ENCODE results near the gene OR1F1. TPM values are rescaled to one million over a fixed set of nuclear protein-coding genes. Genes with fewer than 3 reads are reported as not detected.

The OR1F1 gene
- total RNA-seq, 1 donor from 2014 or later, result not detected

- intact Hi-C loops (cut with micrococcal nuclease), result no loop called here
These were observed 16.0 kb upstream of the OR1F1 start for GRCh38 chr16:3171855-3172593.

GRCh38 chr16:3173892-3174617, 13.9 kb upstream of the OR1F1 start:
- intact Hi-C loops (cut with micrococcal nuclease), result no loop called here

GRCh38 chr16:3174618-3175148, 13.3 kb upstream of the OR1F1 start:
- intact Hi-C loops (cut with micrococcal nuclease), result no loop called here

GRCh38 chr16:3175157-3176093, 12.6 kb upstream of the OR1F1 start:
- intact Hi-C loops (cut with micrococcal nuclease), result no loop called here

- intact Hi-C loops (cut with micrococcal nuclease), result loop anchor here (10.0 kb wide), 1 partner anchor 105 kb away; the partner anchor contains the start of gene ZNF263
These were observed 8.4 kb upstream of the OR1F1 start for GRCh38 chr16:3179651-3180050.

- intact Hi-C loops (cut with micrococcal nuclease), result loop anchor here (10.0 kb wide), 1 partner anchor 104 kb away; the partner anchor contains the start of gene ZNF263
These were observed 7.5 kb upstream of the OR1F1 start for GRCh38 chr16:3180445-3180878.

GRCh38 chr16:3182293-3182607, 5.8 kb upstream of the OR1F1 start:
- intact Hi-C loops (cut with micrococcal nuclease), result loop anchor here (10.0 kb wide), 1 partner anchor 103 kb away; the partner anchor contains the start of gene ZNF263

GRCh38 chr16:3182608-3183444, 5.2 kb upstream of the OR1F1 start:
- intact Hi-C loops (cut with micrococcal nuclease), result loop anchor here (10.0 kb wide), 1 partner anchor 102 kb away; the partner anchor contains the start of gene ZNF263

GRCh38 chr16:3183445-3184139, 4.4 kb upstream of the OR1F1 start:
- intact Hi-C loops (cut with micrococcal nuclease), result loop anchor here (10.0 kb wide), 1 partner anchor 101 kb away; the partner anchor contains the start of gene ZNF263

- intact Hi-C loops (cut with micrococcal nuclease), result loop anchor here (10.0 kb wide), 1 partner anchor 98 kb away; the partner anchor contains the start of gene ZNF263
These were observed 886 bp upstream of the OR1F1 start for GRCh38 chr16:3186946-3187690.

GRCh38 chr16:3188675-3188924, 596 bp downstream of the OR1F1 start:
- intact Hi-C loops (cut with micrococcal nuclease), result loop anchor here (2.0 to 10.0 kb wide), 2 partner anchors 32 to 96 kb away; partner anchors contain the start of gene ZNF263

- intact Hi-C loops (cut with micrococcal nuclease), result loop anchor here (2.0 to 10.0 kb wide), 2 partner anchors 32 to 96 kb away; partner anchors contain the start of gene ZNF263
These were observed 1.2 kb downstream of the OR1F1 start for GRCh38 chr16:3188925-3189825.

- intact Hi-C loops (cut with micrococcal nuclease), result loop anchor here (2.0 to 10.0 kb wide), 2 partner anchors 33 to 95 kb away; partner anchors contain the start of gene ZNF263
These were observed 1.9 kb downstream of the OR1F1 start for GRCh38 chr16:3189869-3190268.

- intact Hi-C loops (cut with micrococcal nuclease), result no loop called here
These were observed 2.9 kb downstream of the OR1F1 start for GRCh38 chr16:3190949-3191353.

GRCh38 chr16:3192476-3193019, 4.5 kb downstream of the OR1F1 start:
- intact Hi-C loops (cut with micrococcal nuclease), result no loop called here

GRCh38 chr16:3193221-3194212, 5.5 kb downstream of the OR1F1 start:
- intact Hi-C loops (cut with micrococcal nuclease), result no loop called here
